Activated CD4-positive, alpha-beta T cell treated with anti-CD3 and anti-CD28 coated beads for 4 hours (primary cell): ENCODE data around the gene EIF5A.
A peak's percentile ranks its signal among the peaks of the same experiment; 100 is the strongest.
"Not testable (repeated sequence)": the region's sequence is repeated elsewhere in the genome, so short reads cannot be mapped to it uniquely, and the experiment has no call there.

Source experiments
- DNase-seq, 2 donors: peaks; one replicate each; pipeline ENCODE4 v3.0.0-alpha.2; 2020

EIF5A gene

DNA sequence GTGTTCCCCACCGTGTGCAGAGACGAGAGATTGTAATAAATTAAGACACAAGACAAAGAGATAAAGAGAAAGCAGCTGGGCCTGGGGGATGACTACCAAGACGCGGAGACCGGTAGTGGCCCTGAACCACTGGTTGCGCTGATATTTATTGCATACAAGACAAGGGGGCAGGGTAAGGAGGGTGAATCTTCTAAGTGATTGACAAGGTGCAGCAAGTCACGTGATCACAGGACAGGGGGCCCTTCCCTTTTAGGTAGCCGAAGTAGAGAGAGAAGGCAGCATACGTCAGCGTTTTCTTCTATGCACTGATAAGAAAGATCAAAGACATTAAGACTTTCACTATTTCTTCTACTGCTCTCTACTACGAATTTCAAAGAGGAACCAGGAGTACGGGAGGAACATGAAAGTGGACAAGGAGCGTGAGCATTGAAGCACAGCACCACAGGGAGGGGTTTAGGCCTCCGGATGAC lies 25.2 kb downstream of the EIF5A start:
- DNase-seq, result not testable (repeated sequence)

GRCh38 chr17:7334938-7335538 lies 27.6 kb downstream of the EIF5A start:
- no peak for DNase-seq

- DNase-seq, result not testable (repeated sequence)
Observed at GRCh38 chr17:7335765-7336164, 28.3 kb downstream of the EIF5A start.

- peak; percentile 83 to 84 for DNase-seq
Observed at GRCh38 chr17:7336240-7337175, 29.1 kb downstream of the EIF5A start, which contains the start of gene ACAP1. ACAP1 (plus strand) TSS chr17:7336529; CDS start chr17:7336735, 206 bp downstream.

DNA sequence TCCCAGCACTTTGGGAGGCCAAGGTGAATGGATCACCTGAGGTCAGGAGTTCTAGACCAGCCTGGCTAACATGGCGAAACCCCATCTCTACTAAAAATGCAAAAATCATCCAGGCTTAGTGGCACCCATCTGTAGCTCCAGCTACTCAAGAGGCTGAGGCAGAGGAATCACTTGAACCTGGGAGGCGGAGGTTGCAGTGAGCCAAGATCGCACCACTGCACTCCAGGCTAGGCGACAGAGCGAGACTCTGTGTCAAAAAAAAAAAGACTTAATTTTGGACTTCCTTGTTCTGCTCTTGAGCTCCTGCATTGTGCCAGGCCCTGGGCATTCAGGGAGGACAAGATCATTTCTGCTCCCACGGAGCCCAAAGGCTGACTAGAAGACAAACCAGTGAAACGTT lies 30.2 kb downstream of the EIF5A start:
- DNase-seq, result not testable (repeated sequence)

- no peak for DNase-seq
Observed at GRCh38 chr17:7340179-7340578, 32.8 kb downstream of the EIF5A start.

GRCh38 chr17:7341842-7342241 lies 34.4 kb downstream of the EIF5A start:
- no peak for DNase-seq

DNA sequence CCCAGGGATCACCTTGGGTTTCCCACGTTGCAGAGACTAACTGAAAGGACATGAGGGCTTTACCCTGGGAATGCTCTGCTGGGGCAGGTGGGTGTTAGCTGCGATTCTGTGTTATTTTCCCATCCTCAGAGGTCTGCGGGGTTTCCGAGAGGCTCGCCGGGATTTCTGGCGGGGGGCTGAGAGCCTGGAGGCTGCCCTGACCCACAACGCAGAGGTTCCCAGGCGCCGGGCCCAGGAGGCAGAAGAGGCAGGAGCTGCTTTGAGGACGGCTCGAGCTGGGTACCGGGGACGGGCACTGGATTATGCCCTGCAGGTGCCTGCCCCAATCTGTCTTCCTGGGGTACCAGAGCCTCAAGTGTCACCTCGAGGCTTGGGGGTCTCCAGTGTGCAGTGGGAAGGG lies 35.8 kb downstream of the EIF5A start:
- DNase-seq, result no peak

- no peak for DNase-seq
Observed at GRCh38 chr17:7346761-7347614, 39.6 kb downstream of the EIF5A start.

- no peak for DNase-seq
Observed at GRCh38 chr17:7347630-7348477, 40.4 kb downstream of the EIF5A start.

GRCh38 chr17:7348478-7349242 lies 41.2 kb downstream of the EIF5A start:
- DNase-seq, result no peak

DNA sequence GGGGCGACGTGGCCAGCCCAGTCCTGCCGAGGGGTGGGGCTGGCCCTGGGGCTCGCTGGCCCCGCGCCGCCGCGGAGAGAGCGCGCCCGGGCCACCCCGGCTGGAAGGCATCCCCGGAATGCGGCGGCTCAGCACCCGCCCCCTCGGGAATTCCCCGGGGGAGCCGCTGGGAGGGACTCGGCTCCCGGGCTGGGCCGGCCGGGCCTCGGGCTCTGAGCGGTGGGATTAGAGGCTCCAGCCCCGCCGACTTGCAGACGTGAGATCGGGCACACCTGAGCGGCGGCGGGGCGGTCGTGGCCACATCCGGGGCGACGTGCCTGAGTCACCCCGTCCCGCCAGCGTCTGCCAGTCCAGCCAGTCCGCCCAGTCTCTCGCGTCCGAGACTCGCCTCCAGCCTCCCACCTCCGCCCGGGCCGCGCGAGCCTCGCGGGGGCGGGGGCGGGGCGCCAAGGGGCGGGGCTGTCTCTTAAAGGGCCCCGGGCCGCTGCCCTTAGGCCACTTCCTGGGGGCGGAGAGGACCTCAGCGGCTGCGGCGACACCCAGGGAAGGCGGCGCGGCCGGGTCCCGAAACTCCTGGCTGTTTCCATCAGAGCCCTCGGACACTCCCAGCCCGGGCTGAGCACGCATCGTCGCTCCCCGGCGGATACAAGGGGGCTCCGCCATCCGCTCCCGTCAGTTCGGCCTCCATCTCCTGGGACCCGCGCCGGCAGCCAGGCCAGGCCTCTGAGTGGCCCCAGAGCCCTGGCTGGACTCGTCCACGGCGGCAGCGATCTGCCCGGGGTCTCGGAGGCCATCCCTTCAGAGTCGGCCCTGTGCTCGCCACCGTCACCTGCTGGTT lies 44.5 kb downstream of the EIF5A start, which contains the start of gene KCTD11:
Gene KCTD11 (plus strand): TSS at position 498 of the 838 bp plus-strand sequence.
- DNase-seq, result peak; percentile 60 to 71

- DNase-seq, result no peak
Observed at GRCh38 chr17:7352503-7352889, 45.1 kb downstream of the EIF5A start.

DNA sequence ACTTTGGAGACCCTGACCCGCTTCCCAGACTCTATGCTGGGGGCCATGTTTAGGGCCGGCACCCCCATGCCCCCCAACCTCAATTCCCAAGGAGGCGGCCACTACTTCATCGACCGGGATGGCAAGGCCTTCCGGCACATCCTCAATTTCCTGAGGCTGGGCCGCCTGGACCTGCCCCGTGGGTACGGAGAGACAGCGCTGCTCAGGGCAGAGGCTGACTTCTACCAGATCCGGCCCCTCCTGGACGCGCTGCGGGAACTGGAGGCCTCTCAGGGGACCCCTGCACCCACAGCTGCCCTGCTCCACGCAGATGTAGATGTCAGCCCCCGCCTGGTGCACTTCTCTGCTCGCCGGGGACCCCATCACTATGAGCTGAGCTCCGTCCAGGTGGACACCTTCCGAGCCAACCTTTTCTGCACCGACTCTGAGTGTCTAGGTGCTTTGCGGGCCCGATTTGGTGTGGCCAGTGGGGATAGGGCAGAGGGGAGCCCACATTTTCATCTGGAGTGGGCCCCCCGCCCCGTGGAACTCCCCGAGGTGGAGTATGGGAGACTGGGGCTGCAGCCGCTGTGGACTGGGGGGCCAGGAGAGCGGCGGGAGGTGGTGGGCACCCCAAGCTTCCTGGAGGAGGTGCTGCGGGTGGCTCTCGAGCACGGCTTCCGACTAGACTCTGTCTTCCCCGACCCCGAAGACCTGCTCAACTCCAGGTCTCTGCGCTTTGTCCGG lies 45.6 kb downstream of the EIF5A start:
- no peak for DNase-seq

GRCh38 chr17:7354262-7354843 lies 46.9 kb downstream of the EIF5A start:
- no peak for DNase-seq

- DNase-seq, result no peak
Observed at GRCh38 chr17:7355053-7355452, 47.6 kb downstream of the EIF5A start, which contains the start of gene TMEM95. TMEM95 (plus strand) TSS chr17:7355156; CDS start chr17:7355205, 49 bp downstream.

DNA sequence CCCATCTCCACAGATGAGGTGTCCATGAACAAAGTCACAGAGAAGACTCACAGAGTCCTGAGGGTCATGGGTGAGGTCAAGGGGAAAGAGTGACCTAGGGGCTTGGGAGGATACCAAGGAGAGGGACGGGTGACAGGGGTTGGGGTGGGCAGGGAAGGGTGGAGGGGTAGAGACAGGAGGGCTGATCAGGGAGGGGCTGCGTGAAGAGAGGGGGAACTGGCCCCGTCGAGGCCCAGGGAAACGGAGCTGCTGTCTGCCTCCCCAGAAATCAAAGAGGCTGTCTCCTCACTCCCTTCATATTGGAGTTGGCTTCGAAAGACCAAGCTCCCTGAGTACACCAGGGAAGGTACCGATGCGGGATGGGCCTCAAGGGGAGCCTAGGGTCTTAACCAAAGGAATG lies 48.1 kb downstream of the EIF5A start:
- DNase-seq, result no peak

GRCh38 chr17:7356072-7356549 lies 48.7 kb downstream of the EIF5A start:
- peak; percentile 80 to 83 for DNase-seq

- no peak for DNase-seq
Observed at GRCh38 chr17:7356756-7357155, 49.3 kb downstream of the EIF5A start.
